Embryonic facial prominence (tissue), 1 donor: ENCODE data around the gene DHRS12.

Experiments
- DNase-seq: peaks from one replicate; pipeline ENCODE4 v3.0.0-alpha.2; 2016; ENCODE audit errors: extremely low spot score

Gene DHRS12

DNA sequence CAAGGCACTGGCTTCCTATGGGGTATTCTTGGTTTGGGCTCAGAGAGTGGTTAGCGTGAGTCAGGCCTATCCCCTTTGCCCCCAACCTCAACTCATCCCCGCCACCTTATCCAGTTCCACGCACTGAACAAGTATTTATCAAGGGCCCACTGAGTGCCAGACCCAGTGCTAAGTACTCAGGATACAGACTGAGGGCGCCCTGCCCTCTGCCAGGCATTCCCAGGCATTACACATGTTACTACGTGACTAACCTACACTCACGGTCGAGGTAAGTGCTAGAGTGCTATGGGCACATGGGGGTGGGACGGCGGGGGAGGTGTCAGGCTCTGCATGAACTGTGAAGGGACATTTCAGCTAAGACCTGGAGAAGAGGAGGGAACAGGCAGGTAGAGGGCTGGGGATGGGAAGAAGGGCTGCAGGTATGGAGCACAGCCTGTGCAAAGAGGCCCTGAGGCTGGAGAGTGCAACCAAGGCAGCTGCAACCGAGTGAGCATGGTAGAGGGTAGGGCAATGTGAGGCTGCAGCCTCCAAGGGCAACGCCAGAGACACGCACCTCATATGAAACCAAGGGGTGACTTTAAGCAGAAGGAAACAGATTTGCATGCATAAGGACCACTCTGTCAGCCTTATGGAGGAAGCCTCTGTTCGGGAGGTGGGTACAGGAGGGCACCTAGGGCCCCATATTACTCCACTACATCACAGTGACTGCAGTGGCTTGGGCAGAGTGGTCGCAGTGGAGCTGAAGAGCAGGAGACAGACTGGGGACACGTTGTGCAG is 22.5 kb downstream of the DHRS12 start:
- DNase-seq, result no peak

DNA sequence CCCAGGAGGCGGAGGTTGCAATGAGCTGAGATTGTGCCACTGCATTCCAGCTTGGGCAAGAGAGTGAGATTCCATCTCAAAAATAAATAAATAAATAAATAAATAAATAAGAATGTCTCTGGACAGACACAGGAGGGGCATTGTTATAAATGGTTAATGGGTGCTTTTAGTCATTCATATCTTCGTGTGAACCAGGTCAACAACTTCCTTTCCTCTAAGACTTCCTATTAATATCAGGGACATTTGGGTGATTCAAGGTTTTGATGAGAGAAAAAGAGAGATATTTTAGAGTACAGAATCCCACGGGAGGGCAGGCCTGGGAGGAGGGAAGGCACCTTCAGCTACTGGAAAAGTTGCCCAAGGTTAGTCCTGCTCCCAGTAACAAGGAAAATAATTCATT is 23.9 kb downstream of the DHRS12 start:
- no peak for DNase-seq

DNA sequence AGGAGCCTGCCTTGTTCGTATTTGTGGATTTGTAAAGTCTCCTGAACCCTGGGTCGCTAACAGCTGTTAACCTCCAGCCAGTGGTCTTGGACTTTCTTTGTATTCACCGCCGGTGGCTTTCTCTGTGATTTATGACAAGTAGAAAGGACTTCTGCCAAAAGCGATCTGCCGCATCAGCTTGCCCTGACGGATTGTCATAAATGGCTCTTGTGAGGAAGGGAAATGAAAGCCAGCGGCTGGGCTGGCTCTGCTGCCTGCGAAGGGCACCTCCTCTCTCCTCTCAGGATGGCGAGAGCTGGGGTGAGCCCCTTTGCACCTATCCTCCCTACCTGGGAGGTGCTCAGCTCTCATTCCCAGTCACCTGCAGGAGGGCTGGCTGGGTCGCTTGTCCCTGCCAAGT is 25.6 kb downstream of the DHRS12 start:
- no peak for DNase-seq

DNA sequence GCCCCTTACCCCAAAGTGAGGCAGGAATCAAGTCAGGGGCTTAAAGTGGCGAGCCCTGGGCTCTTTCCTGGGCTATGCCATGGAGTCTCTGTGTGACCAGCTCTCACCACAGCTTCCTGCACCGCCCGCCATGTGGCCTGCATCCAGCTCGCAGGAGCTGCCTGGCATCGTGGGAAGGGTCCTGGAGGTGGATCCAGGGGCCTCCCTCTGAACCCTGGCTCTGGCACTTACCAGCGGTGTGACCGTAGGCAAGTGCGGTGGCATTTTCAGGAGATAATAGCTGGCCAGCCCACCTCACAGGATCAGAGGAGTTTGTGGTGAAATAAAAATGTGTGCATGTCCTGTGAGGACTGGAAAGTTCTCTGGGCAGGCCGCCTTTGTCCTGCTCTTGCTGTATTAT is 26.0 kb downstream of the DHRS12 start:
- DNase-seq, result no peak

DNA sequence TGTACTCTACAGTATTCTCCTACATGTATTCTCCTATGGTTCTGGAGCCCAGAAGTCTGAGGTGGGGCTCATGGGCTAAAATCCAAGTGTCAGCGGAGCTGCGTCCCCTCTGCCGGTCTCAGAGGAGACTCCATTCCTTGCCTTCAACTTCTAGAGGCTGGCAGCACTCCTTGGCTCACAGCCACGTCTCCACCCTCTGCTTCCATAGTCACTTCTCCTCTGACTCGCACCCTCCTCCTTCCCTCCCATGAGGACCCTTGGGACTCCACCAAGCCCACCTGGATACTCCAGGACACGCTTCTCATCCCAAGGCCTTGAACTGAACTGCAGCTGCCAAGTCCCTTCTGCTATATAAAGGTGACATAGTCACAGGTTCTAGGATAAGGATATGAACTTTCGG is 27.8 kb downstream of the DHRS12 start:
- no peak for DNase-seq

DNA sequence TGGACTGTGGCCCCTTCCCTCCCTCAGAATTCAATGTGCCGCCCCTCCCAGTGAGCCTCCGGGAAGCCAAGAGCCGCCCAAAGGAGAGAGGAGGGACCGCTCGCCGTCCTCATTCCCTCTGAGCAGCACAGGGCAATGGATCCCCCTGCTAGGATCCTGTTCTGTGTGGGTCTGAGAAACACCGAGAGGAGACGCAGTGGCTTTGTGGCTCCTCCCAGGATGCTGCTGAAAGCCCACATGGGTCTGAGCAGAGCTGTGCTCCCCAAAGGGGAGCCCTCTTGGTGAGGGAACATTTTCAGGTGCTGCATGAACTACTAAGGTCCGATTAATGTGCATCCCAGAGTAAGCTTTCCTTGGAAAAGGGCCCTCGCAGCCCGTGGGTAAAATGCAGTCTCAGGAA is 30.4 kb downstream of the DHRS12 start:
- DNase-seq, result no peak

DNA sequence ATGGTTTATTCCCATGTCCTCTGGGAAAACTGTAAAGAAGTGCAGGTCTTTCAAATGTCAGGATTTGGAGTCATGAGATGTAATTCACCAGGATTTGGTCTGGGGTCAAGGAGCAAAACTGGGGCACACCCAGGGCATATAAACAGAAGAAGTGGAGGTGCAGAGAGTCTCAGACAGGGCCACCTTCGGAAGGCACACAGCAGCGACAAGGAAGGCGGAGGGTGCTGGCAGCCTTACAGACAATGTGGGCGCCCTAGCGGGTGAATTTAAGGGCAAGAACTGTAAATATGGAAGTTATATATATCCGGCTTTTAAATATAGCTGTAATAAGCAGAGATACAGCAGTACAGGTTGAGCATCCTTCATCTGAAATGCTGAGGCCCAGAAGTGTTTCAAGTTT is 31.2 kb downstream of the DHRS12 start:
- DNase-seq, result no peak

DNA sequence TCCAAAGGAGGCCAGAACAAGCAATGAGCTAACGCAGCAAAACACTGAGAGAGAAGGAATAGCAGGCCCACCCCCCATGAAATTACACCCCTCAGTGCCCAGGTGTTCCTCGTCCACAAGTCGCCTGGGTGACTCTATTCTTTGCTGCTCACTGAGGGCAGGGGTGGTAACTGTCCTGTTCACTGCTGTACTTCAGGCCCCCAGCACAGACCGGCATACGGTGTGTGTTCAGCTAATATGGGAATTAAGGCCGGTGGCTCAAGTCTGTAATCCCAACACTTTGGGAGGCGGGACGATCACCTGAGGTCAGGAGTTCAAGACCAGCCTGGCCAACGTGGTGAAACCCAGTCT is 31.9 kb downstream of the DHRS12 start:
- DNase-seq, result no peak

DNA sequence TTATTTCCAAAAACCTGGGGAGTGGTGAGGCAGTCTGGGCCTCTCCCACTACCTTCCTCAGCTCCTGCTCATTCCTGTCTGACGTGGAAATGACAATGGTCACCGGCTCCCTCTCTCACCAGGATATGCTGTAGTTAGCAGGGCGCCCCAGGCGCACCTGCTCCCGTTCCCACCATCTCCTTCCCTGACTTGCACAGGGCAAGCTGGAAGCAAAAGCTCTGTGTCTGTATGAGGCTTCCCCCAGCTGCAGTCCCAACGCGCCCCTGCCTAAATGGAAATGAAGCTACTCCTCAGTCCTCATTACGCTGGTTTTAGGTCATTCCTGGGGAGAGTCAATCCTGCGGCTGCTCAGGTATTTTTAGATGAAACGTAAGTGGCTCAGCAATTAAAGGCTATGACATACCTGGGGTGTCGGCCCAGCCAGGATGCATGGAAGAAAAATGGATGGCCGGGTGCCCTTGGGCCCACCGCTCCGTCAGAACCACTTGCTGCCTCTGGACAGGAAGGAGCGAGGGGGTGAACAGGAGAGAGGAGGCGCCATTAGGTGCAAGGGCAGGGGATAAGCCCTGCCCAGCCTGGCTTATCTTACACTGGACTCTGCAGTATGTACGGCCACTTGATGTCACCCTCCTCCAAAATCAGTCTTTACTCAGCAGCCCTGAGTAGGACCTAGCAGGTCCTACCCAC is 32.4 kb downstream of the DHRS12 start:
- DNase-seq, result no peak

DNA sequence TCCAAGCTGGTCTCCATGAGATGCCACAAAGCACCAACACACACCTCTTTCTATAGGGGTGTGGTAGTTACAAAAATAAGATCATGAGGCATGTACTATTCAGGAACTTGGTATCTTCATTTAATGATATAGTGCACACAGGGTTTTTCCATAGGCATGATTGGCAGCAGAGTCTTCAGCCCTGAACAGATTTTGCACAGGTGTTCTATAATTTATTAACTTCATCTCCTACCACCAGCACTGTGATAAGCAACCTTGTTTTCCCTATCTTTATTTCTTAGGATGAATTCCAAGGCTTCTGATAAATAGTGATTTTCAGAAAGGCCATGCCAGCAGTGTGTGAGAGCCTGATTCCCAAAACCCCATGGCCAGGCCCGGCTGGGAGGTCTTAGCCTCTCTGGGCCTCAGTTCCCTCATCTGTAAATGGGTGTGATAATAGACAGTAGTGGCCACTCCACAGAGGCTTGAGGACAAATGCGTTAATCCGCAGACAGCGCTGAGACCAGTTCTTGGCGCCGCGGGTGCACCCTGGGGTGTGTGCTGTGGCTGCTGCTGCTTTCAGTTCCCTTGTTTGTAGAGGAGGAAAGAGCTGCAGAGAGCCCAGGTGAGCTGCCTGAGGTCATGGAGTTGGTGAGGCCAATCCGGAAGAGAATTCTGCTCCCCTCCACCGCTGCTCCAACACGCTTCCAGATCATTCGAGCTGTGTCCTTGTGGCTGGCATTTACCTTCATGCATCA is 33.1 kb downstream of the DHRS12 start:
- DNase-seq, result no peak

DNA sequence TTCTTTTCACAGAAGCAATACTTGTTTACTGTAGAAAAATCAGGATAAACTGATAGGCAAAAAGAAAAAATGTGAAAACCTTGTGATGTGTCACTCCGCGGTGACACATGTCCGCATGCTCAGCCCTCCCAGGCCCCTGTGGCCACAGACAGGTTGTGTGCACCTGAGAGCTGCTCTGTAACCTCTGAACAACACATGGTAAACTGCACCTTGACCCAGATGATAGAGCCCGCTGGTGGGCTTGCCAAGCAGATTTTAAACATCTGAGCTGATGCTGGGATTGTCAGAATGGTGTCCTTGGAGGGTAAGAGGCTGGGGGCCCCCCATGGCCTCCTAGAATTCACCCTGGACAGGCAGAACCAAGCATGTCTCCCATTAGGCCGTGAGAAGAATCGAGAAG is 33.8 kb downstream of the DHRS12 start:
- no peak for DNase-seq

DNA sequence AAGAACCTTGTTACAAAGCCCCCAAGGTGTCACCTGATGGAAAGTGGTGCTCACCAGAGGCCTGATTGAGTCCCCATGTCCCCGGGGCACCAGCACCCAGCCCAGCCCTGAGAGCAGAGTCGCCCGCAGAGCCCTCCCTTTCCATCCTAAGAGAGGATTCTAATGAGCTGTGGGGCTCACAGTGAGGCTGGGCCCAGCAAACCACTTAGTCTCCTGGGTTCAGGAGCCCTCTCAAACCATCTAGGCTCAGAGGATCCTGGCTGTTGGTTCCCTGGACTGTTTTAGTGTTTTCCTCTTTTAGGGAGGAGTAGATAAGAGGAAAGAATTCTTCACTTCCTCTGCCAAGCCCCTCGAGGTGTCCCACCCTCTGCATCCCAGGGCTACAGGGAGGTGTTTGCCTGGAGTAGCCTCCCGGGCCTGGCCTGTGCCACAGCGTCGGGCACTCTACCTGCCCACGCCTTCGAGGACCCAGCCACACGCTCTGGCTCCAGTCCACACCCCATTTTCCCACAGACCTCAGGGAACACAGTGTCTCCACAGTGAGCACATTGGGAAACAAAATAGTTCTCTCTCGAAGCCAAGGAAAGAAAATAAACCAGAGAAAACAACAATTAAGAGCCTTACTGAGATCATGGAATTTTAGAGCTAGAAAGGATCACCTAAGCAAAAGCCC is 34.4 kb downstream of the DHRS12 start:
- no peak for DNase-seq

DNA sequence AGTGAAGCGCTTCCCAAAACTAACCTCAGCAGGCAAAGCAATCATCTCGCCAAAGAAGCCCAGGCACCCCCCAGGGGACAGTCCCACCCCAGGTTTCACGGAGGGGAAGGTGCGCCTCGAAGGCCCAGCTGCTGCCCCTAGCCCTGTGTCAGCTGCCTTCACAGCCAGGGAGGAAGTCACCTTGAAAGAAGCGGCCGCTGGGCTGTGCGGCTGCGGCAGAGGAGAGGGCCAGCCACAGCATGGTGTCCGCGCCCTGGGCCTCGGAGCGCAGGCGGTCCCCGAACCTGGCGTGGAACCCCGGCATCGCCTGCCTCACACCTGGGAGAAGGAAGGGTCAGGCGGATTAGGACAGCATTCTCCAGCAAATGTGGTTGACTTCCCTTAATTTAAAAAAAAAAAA is 35.0 kb downstream of the DHRS12 start:
- DNase-seq, result no peak

DNA sequence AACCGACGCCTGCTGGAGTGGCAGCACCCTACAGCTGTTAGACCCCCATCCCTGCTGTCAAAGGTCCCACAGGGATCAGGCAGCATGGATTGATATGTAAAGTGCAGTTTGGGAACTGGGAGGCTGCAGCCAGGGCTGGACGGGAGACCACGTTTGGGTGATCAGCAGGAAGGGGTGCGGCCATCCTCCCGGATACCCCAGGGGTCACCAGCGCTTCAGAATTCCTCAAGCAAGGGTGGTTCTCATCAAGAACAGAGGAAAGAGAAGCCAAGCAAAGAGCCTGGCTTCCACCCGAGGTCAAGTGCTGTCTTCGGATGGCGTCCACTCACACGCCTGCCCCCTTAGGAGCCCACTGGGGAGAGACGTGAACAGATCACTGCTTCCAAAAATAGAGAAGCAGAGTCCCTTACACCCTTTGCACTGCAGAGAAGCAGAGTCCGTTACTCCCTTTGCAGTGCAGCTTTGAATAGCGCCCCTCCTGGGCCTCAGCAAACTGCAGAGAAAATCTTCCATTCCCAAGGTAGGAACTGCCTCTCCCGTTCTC is 35.5 kb downstream of the DHRS12 start:
- no peak for DNase-seq

DNA sequence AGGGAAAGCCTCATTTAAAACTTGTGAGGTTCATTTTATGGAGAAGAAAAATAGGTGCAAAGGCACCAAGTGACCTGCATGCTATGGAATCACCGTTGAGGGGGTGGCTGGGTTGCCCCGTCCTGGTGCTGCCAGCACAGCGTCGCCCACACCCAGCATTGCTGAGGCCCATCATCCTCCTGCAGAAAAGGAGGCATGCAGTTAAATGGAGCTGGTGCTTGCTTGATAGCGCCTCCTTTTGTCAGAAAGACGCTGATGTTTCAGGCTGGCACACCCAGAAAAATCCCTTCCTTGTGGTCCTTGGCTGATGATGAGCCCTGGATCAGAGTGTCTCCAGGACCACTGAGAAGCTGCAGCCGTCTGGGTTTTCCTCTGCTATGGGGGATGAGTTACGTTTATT is 36.9 kb downstream of the DHRS12 start:
- DNase-seq, result no peak

DNA sequence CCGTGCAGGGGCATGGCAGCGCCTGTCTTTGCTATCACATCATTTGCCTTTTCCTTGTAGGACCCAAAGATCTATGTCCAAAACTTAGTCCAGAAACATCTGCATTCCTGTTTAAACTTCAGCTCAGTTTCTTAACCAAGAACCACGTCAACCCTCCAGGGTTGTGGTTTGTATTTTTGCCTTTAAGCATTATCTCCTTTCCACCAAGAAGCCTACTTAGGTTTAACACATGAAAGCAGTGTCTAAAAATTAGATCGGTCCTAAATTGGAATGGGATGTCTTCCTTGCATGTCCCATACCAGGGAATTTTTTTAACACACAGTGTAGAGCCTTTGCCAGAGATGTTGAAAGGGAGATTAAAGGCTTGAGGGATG is 38.8 kb downstream of the DHRS12 start:
- DNase-seq, result no peak

DNA sequence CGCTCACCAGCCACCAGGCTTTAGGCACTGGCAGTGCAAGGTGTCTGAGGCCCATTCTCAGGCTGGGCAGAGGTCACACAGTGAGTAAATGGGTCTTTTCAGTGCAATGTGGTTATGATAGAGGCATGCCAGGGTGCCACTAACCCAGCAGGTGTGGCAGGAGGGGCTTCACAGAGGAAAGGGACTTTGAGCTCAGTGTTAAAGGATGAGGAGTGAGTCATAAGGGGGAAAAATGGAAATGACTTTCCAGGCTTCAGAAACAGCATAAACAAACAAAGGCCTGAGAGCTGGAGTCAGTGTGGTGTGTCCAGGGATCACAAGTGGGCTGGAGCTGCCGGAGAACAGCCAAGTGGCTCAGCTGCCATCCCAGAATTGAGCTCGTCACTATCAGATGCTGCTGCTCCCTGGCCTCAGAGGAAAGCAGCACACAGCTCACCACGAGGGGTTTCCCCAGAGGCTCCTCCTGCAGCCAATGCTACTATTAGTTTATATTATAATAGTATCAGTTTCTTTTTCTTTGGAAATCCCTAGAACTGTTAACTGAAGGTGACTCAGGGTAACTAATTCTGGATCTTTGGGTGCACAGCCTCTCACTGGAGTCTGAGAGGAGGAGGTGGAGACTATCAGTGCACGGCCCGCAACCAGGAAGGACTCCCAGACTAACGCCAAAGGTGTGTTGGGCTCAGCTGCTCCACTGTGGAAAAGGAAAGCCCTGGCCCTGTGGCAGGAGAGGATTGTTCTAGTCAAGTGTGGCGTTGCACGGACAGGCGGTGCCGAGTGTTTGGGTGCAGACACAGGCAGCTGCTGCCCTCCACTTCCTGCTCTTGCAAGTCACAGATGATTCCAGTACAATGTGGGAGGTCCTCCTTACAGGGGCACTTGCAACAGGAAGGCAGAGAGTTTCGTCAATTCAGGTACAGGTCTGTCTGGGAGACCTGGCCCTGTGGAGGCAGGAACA is 39.5 kb downstream of the DHRS12 start:
- DNase-seq, result no peak

DNA sequence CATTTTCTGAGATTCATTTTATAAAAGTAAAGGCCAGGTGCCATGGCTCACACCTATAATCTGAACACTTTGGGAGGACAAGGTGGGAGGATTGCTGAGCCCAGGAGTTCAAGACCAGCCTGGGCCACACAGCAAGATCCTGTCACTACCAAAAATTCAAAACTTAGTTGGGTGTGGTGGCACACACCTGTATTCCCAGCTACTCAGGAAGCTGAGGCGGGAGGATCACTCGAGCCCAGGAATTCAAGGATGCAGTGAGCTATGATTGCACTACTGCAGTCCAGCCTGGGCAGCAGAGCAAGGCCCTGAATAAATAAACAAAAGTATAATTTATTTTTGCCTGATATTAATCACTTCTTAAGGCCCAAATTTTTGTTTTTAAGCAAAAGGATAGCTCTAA is 40.5 kb downstream of the DHRS12 start:
- DNase-seq, result no peak

DNA sequence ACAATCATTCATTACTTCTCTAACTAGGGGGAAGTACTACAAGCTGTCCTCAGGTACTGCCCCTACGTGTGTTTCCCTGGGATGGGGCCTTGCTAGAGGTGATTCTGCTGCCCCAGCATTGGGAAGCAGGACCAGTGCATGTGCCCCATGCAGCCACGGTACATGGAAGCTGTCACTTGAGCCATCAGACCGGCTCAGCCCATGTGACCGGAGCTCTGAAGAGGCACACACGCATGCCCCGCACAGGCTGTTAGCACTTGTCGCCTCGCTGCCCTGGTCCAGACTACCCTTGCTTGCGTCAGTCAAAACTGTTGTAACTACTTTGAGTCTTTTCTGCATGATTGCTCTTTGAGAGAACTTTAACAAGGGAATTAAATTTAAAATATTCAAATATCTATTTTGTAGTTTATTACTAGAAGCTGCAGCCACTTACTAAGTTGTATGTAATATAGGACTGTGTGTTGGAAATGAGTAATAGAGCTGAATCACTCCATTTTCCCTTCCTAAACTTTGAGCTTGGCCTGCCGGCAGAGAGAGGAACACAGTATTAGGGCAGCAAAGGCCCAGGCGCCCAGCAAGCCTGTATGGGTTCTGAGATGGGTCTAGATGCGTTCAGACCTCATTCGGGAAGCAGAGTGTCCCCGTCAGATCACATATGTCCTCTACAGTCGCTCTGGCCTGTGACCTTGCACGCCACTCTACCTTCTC is 42.2 kb downstream of the DHRS12 start:
- DNase-seq, result no peak

DNA sequence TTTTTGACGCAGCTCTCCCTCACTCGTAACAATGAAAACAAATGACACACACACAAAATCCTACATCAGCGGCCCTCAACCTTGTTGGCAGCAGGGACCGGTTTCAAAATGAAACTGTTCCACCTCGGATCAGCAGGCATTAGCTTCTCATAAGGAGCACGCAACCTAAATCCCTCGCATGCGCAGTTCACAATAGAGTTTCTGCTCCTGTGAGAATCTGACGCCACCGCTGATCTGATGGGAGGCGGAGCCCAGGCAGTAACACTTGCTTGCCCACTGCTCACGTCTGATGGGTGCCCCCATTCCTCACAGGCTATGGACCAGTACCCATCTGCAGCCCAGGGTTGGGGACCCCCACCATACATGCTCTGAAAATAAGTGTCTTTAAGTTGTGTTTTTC is 43.4 kb downstream of the DHRS12 start:
- no peak for DNase-seq
